Activated CD4-positive, alpha-beta T cell treated with anti-CD3 and anti-CD28 coated beads for 48 hours (primary cell): ENCODE data around the gene HDAC2.
A peak's percentile ranks its signal among the peaks of the same experiment; 100 is the strongest.
"Not testable (repeated sequence)": the region's sequence is repeated elsewhere in the genome, so short reads cannot be mapped to it uniquely, and the experiment has no call there.

Experiments
- DNase-seq: peaks from one replicate; pipeline ENCODE4 v3.0.0-alpha.2; 2020

HDAC2 gene

DNA sequence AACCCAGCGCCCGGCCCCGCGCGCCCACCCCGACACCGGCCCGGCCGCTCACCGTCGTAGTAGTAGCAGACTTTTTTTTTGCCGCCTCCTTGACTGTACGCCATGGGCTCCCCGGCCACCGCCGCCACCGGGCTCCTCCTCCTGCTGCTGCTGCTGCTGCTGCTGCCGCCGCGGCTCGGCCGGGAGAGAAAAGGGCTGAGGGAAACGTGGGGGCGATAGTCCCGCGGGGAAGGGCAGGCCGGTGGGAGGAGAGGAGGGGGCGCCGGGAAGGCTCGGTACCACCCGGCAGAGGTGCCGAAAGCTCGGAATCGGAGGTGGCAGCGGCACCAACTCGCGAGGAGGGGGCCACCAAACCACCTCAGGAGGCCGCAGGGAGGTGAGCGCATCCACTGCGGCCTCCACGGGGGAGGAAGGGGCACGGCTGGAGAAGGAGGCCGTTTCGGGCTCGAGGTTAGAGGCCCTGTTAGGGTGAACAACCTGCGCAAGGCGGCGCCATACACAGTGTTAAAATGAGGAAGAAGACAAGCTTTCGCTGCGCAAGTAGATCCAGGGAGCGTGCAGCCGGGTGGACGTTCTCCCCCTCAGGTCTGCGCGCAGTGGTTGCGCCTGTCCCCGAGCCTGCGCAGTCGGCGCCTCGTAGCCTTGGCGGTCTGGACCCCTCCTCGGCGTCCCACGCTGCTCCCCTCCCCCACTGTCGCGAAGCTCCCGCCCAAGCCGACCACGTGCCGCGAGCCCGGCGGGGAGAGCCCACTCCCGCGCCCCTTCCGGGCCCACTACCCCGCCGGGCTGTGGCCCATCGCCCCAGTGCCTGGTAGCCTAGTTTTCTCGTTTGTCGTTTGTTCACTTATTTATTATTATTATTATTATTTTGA lies at the start of gene HDAC2:
Gene HDAC2, minus strand, starts transcription at position 344 of the 872 bp plus-strand sequence. Its CDS starts 240 bp downstream, at position 104.
- peak; percentile 91 for DNase-seq

DNA sequence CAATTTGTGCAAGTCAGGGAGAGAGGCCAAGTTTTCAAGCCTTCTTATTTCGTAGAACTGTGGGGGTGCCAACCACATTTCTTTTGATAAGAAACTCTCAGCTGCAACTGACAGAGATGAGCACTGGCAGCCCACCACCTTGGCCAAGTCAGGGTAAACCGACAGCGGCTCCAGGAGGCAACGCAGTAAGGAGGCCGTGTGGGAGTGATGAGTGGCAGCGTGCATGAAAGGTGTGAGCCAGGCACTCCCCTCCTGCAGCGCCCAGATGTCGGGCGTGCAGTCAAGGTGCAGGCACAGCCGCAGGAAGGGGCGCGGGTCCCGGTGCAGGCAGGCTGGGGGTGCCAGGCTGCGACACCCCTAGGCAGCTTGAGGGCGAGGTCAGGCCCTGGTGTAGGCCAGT lies 49.2 kb upstream of the HDAC2 start:
- no peak for DNase-seq

DNA sequence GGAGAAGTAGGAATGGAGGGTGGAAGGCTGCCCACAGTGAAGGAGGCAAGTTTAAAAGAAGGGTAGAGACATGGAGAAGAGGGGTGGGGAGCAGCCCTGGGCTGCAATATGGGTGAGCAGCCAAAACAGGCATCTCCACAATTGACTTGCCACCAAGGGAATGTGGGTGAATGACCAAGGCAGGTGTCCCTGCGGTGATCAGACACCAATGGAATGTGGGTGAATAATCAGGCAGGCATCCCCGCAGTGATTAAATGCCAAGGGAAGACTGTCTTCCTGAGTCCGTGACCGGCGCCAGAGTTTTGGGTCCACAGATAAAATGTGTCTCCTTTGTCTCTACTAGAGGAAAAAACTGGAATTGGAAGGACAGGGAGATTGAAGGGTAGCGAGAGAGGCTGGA lies 46.2 kb upstream of the HDAC2 start:
- not testable (repeated sequence) for DNase-seq

DNA sequence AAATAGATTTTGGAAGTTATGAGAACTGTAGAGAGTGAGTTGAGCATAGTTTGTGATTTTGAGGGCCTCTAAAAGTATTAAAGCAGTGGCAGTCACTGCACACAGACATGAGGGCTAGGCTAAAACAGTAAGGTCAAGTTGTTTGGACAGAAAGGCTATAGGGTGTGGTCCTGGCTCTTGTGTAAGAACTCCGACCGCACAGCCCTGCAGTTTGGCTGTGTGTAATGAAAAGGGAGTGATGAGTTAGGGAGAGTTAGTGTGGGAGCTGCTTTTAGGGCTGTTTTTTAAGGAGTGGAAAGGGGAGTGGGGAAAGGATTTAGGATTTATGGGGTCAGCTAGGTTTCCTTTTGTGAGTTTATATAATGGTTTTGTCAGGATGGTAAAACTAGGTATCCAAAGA lies 43.2 kb upstream of the HDAC2 start:
- DNase-seq: not testable (repeated sequence)

DNA sequence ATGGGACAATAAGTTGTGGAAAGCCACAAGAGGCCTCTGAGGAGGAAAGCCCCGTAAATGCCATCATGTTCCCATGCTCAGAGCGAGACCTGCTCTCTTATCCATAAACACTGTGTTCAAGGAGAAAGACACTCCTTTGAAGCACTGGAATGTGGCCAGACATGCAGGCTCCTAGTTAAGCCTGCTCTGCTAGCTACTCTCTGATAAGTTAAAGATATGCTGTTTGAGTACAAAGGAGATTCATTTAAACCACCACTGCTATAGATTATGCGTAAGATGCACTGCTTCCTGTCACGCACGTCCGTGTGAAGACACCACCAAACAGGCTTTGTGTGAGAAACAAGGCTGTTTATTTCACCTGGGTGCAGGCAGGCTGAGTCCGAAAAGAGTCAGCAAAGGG lies 40.5 kb upstream of the HDAC2 start:
- DNase-seq: not testable (repeated sequence)

DNA sequence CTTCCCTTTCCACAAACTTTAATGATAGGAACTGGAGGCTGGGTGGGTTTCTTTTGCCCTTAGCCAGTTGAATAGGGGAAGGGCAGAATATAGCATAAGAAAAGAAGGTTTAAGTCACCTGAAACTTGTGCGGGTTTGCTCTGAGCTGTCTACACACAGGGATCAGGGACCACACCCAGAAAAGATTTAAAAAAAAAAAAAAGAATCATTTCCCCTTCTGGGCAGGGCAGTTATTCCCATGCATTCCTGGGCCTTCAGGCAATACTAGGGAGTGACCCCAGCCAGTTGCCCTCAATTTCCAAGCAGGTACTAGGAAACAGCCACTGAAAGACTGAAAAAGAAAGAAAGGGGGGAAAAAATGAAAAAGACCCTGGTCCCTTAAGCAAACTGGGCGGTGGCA lies 39.6 kb upstream of the HDAC2 start:
- no peak for DNase-seq

DNA sequence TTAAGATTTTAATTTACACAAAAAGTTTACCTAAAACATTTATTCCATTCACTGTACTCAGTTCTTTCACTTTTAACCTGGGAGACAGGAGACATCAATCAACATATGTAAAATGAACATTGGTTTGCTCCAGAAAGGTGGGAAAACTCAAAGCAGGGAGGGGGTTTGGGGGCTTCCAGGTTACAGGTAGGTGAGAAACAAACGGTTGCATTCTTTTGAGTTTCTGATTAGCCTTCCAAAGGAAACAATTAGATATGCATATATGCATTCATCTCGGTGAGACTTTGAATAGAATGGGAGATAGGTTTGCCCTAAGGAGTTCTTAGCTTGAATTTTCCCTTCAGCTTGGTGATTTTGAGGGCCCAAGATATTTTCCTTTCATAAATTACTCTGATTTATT lies 38.2 kb upstream of the HDAC2 start:
- DNase-seq: no peak

DNA sequence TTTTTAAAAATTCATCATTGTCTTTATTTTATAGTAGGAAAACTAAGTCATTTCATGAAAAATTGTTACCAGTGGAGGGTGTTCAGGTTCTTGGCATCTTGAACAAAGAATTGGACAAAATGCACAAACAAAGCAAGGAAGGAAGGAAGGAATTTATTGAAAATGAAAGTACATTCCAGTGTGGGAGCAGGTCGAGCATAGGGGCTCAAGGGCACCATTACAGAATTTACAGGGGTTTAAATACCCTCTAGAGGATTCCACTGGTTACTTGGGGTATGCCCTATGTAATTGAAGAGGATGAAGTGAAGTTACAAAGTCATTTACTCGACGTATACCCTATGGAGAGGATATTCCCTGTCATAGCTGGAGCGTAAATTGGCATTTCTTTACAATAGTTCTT lies 37.4 kb upstream of the HDAC2 start:
- no peak for DNase-seq

DNA sequence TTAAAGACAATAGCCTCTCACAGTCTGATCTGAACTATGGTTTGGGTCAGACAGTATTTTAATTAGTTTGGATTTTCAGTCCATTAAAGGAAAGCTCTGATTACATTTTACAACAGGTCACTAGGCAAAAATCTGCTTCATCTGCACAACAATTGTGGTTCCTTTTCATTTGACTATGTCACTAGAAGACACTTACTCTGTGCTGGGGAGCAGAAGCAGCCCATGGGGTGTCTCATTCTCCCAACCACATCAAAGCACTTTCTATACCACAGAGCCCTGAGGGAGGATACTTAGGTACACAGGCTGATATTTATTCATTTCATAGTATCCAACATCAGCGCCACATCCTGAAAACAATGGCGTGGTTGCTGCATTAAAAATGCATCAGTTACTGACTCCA lies 36.6 kb upstream of the HDAC2 start:
- peak; percentile 19 for DNase-seq

DNA sequence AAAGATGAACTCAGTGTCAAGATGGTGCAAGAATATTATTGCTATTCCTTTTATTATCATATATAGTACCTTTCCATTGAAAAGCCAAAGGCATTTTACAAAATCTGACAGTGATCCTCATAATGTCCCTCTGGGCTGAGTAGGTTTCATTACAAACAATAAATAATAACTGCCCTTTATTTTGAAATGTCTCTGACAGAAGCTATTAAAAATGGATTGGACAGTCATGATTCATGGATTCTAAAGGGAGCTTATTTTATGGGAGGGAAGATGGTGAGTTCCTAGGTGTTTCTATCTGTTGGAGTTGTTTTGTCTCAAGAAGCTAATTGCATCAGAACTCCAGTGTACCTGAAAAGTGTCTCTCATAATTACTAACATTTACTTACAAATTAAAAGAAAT lies 30.4 kb upstream of the HDAC2 start:
- DNase-seq: no peak

DNA sequence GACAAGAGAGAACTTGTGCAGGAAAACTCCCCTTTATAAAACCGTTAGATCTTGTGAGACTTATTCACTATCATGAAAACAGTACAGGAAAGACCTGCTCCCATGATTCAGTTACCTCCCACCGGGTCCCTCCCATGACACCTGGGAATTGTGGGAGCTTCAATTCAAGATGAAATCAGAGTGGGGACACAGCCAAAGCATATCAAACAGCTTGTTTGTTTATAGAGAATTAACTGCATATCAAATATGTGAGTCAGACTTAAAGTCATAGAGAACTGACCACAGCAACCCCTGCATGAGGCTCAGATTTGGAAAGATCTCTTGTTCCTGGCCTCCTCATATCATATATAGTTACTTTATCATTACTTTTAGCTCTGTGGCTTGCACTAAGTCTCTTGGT lies 29.1 kb upstream of the HDAC2 start:
- no peak for DNase-seq

DNA sequence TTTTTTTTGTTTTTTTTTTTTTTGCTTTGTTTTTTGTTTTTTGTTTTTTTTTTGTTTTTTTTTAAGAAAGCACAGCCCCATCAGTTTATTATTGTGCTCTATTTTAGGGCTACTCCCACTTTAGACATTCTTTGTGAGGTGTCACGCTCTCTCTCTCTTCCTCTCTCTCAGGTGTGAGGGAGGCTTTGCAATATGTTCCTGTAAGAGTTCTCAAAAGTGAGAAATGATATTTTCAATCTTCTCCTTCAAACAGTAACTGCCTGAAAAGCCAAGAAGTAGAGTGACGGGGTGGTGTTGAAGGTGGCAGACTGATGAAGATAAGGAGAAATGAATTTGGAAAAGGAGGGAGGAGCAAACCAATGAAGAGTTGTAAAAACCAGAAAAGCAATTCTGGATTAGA lies 28.3 kb upstream of the HDAC2 start:
- DNase-seq: no peak

DNA sequence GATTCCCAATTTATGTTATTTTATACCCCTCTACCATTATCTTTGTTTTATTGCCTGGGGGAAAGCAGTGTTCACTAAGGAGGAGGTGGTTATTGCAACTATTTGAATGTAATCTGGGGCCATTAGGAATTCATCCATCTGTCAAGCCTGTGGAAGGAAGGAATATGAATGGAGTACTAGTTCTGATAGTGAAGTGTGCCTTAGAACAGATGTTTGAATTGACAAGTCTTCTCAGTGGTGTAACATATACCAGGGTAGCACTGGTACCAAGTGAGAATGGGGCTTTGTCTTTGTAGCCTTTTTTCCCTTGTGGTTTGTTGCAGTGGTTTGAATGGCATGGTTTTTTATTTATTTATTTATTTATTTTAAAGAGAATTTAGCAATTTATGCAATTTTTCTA lies 27.9 kb upstream of the HDAC2 start:
- no peak for DNase-seq

DNA sequence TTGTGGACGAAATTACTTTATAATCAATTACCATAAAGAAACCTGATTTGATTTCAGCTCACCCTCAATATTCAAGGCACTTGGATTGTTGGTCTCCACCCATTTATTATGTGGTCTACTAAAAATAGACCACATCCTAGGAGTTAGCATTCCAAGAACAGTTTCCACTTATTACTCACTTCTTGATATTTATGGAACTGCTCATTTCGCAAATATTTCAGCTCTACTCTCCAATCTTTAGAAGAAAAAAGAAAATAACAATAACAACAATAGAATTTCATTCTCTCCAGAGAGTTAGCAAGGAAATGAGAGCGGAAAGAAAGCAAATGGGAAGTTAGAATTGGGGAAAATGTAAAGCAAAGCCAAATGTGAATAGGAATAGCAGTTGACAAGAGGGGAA lies 26.2 kb upstream of the HDAC2 start:
- no peak for DNase-seq

DNA sequence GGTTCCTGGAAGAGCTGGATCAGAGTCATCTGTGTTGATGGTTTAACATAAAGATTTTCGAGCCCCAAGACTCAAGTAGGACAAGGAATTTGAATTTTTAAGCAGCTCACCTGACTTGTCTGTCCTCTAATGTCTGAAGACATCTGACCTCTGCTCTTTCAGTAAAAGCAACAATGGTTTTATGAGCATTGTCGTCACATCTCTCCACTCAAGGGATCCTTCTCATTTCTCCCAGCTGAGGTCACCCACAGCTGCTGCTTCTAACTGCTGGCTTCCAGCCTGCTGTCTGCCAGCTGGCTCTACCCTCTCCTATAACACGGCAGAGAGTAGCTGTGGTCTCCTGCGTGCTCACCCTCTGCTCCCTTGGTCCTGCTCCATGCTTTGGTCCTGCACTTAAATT lies 24.7 kb upstream of the HDAC2 start:
- no peak for DNase-seq

DNA sequence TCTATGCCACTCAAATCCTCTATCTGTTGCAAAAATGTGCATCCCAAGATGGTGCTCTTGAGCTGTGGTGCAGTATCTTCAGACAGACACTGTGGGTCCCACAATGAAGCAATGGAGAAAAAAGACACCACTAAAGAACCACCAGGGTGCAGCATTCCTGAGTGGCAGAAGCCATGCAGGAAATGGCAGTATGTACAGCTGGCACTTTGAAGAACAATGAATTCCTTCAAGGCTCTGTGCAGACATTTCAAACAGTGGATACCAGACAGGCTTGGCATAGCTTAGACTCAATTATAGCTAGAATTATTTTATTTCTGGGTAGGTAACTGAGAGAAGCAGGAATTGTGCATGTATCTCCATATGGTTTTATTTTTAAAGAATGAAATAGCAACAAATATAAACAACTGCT lies 24.0 kb upstream of the HDAC2 start:
- peak; percentile 28 for DNase-seq

DNA sequence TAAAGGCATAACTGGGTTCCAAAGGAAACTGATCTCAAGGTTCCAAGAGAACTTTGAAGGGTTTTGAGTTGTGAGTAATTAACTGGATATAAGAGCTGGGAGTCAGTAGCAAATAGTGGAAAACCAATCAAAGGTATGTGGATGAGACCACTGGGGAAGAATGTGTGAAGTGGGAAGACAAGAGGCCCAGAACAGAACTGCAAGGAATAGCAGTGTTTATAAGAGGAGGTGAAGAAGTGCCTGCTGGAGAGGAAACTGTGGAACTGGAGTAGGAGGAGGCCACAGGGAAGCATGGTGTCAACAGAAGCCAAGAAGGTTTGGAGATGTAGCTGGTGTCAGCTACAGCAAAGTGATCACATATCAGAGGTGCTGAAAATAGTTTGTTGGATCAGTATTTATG lies 18.7 kb upstream of the HDAC2 start:
- no peak for DNase-seq

DNA sequence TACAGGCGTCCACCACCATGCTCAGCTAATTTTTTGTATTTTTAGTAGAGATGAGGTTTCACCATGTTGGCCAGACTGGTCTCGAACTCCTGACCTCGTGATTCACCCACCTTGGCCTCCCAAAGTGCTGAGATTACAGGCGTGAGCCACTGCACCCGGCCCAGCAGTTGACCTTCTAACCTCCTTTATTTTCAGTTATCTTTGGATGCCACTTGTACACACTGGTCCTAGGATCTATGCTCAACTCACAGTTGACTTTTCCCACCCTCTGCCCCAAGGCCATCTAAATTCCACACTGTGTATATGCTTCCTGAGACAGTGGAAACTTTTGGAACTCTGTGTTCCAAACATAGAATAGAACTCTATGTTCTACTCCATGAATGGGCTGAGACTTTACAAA lies 11.7 kb upstream of the HDAC2 start:
- DNase-seq: not testable (repeated sequence)

DNA sequence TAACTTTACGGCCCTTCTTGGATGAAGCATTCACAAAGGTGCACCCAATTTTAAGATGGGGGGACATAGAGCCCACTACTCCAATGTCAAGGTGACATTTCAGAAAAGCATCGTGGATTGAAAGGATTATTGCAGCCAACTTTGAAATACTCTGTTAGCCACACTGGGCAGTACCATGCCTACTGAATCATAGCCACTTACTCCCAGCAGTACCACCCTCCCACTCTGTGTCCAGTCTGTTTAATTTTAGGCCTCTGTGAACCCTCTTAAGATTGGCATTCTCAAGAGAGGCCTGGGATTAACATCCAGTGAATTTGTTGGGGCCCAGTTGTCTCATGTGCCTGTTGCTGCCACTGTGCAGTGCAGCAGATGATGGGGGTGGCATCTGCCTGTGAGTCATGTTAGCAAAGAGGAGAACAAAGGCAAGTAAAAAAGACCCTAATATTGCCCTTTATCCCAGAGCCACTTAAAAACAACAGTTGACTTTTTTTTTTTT lies 11.2 kb upstream of the HDAC2 start:
- DNase-seq: no peak

DNA sequence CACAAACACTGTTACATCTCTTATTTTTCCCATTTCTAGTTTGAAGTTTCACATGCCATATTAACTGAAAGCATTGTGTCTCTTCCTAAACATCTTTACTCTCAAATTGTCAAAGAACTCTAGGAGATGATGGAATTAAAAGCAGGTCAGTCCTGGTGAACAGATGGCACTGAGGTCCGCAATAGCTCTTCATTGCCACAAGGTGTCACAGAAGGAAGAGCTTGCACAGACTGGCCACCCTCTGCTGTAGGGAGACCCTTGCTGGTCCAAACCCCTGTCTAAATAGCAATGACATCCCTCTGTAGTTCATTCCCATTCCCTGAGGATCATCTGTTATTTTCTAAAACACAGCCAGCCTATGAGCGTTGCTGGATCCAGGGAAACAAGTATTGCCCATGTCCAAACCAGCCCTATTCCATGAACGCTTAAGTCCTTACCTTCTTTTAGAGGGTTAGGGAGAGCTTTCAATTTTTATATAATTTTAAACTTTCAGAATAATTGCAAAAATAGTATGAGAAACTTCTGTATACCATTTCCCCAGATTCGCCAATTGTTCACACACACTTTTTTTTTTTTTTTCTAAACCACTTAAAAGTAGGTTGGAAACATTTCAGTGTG lies 10.1 kb upstream of the HDAC2 start:
- DNase-seq: peak; percentile 18

DNA sequence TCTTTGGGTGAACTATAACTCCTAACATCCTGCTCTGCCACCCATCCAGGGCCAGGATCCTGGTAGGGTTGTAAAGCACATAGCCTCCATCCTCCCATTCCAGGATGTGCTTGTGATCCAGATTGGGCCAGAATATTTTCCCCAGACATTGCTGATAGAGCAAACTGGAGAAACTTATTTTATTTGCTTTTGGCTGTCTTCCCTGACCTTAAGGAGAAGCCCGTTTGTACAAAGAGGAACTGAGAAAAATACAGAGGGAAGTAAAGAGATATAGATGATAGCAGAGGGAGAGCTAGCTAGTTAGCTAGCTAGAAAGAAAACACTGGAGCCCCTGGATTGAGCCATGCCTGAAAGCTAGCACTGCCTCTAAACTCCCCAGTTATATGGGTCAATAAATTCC lies 9.0 kb upstream of the HDAC2 start:
- DNase-seq: no peak

DNA sequence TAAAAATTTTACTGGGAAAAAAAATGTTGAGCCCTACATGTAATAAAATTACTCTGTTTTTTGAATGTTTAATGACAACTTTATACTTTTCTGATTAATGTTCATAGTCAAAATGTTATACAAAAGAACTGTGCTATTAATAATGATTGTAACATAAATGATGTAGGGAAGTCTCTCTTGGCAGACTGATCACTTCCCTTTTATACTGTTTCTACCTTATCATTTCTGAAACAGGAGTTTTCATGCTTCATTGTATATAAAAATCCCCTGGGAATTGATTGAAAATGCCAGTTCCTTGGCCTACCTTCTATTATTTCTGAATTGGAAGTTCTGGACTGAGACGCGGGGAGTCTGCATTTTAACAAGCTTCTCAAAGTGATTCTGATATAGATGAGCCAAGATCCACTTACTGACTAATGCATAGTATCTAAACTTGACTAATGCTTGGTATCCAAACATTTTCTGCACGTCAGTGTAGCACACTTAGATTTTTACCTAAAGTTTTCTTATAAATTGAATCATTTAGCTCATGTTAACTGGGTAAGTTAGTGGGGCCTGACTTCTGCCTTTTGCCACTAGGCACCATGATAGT lies 7.2 kb upstream of the HDAC2 start:
- DNase-seq: no peak

DNA sequence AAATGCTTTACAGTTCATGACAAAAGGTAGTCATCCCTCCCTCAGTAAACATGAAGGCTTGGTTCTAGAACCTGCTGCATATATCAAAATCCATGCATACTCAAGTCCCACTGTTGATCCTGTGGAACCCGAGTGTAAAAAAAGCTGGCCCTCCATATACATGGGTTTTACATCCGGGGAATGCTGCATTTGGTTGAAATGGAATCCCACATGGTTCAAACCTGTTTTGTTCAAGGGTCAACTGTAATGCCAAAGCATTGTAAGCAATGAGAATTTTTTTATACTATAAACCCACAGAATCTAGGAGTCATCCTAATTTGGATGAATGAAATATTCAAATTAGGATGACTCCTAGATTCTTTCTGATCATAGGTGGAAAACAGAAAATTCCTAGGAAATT lies 5.9 kb upstream of the HDAC2 start:
- DNase-seq: no peak

DNA sequence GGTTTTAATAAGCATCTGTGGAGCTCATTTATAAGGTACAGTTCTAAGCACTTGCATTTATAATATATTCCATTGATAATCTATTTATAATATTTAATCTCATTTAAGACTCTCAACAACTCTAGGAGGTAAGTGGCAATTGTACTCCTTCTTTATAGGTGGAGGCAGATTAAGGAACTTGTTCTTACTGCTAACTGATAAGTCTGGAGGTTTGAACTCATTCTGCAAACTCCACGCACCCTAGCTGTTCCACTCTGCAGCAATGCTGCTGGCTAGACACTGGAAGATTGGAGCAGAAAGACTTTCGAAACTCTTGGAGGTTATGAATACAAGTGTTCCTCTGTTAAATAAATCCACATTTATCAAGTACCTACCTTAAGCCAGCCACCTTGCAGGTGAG lies 793 bp upstream of the HDAC2 start:
- no peak for DNase-seq
